Lower leg skin (tissue), 3 donors: ENCODE results near the gene RARRES1.

Source experiments
- POLR2A ChIP-seq, 2 donors: fragments of 450-650 bp; IDR thresholded peaks; one replicate each; pipeline ENCODE4 v1.6.1; 2016 to 2017; ENCODE audit warnings: antibody characterized with exemption in 2 of 2, mild to moderate bottlenecking in 1 of 2, moderate library complexity in 1 of 2
- TF ChIP-seq, protein P1 (sequence below), 3 donors: fragments of 450-650 bp; IDR thresholded peaks; one replicate each; pipeline ENCODE4 v1.5.1; 2016; ENCODE audit warnings: antibody characterized with exemption in 3 of 3, mild to moderate bottlenecking in 3 of 3, moderate library complexity in 2 of 3

- TF ChIP-seq POLR2A (IDR thresholded peaks at IDR 0.05): no peak
- TF ChIP-seq, protein P1, sequence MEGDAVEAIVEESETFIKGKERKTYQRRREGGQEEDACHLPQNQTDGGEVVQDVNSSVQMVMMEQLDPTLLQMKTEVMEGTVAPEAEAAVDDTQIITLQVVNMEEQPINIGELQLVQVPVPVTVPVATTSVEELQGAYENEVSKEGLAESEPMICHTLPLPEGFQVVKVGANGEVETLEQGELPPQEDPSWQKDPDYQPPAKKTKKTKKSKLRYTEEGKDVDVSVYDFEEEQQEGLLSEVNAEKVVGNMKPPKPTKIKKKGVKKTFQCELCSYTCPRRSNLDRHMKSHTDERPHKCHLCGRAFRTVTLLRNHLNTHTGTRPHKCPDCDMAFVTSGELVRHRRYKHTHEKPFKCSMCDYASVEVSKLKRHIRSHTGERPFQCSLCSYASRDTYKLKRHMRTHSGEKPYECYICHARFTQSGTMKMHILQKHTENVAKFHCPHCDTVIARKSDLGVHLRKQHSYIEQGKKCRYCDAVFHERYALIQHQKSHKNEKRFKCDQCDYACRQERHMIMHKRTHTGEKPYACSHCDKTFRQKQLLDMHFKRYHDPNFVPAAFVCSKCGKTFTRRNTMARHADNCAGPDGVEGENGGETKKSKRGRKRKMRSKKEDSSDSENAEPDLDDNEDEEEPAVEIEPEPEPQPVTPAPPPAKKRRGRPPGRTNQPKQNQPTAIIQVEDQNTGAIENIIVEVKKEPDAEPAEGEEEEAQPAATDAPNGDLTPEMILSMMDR (IDR thresholded peaks at IDR 0.05): no peak
Observed at GRCh38 chr3:158696618-158697017, 35.6 kb downstream of the RARRES1 start.
